ENCODE results near the gene CAMK1. TPM values are rescaled to one million over a fixed set of nuclear protein-coding genes. Genes with fewer than 3 reads are reported as not detected.

Gene CAMK1
- polyA plus RNA-seq, 1 donor (not counting 4 experiments of a cell fraction or from before 2014, with no cell fraction given), result 2.3 TPM

DNA sequence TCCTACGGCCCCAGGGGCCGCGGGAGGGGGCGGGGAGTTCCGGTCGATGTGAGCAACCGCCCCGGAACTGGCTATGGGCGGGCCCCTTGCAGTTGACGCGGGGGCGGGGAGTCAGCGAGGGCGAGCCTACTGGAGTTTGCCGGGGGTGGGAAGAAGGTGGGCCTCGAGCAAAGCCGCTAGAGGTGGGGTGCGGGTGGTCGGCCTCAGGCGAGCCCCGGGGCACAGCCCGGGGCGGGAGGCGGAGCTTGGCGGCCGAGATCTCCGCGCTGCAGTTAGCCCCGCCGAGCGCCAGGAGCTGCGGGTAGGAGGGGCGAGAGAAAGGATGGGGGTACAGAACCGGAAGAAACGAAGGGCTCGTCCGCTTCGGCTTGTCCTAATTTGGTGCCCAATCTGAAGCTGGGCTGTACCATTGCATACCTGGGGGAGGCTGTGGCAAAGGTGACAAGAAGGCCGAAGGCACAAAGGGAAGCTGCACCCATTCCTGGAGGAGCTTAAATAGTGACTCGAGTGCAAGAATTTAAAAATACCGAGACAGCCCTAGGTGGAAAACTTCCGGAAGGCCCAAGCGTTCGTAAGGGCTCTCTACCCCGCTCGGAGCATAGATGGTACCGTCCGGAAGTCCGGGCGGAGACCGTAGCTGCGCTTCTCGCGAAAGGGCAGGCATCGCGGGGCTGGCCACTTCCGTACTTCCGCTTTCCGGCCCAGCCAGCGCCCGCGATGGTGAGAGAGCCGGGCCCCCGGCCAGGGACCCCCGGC, 22.8 kb upstream of the CAMK1 start, which contains the start of the genes ARPC4 and TADA3:
Gene ARPC4 (plus strand): TSS at position 678 of the 756 bp plus-strand sequence. CDS start 40 bp downstream, at position 718.
Gene TADA3 (minus strand): TSS at position 69 of the 756 bp plus-strand sequence. CDS start 1,007 bp downstream, outside the sequence.
- H3K27ac ChIP-seq (ENCODE audit: control insufficient read depth, insufficient read depth, low read length), result peak within 1 kb of the TSS; percentile 81
- TF ChIP-seq EZH2 (IDR thresholded peaks at IDR 0.05; ENCODE audit: low read length) (no peak), CTCF (optimal IDR thresholded peaks at IDR 0.05 in 1 of 3, IDR thresholded peaks at IDR 0.05 in 1 of 3, conservative IDR thresholded peaks at IDR 0.05 in 1 of 3; ENCODE audit: extremely low read depth in 1 of 3, insufficient read depth in 2 of 3, low read length in 3 of 3) (no peak)
- no peaks in the 10 kb centered on the region for H3K9me1 ChIP-seq (ENCODE audit: control insufficient read depth, extremely low read depth, insufficient read depth, low read length)
- peaks cover 1% of the 10 kb centered on the region for H4K20me1 ChIP-seq (ENCODE audit: control insufficient read depth, extremely low read depth, insufficient read depth, low read length)
- H3K4me3 ChIP-seq (ENCODE audit: control insufficient read depth in 2 of 3, extremely low read depth in 1 of 3, insufficient read depth in 2 of 3, low read depth in 1 of 3, low read length in 3 of 3), result peak within 1 kb of the TSS; percentile 61 to 100 (median 86)
- H3K36me3 ChIP-seq (ENCODE audit: control insufficient read depth in 2 of 2, extremely low read depth in 1 of 2, insufficient read depth in 2 of 2, low read length in 2 of 2), result peaks cover 12 to 28% of the 10 kb centered on the region in 2 experiments
- FAIRE-seq, result peak; percentile 60
- H2AFZ ChIP-seq (ENCODE audit: control insufficient read depth, low read length), result peak within 1 kb of the TSS; percentile 82
- peaks cover 53% of the 10 kb centered on the region for H3K79me2 ChIP-seq (ENCODE audit: control insufficient read depth, insufficient read depth, low read length)
- dilution Hi-C loops (cut with MboI; ENCODE audit: extremely low pct_ligation_motif_present, low sequenced_read_pairs), result no loop called here
- H3K4me2 ChIP-seq (ENCODE audit: control insufficient read depth, extremely low read depth, insufficient read depth, low read depth, low read length), result peak within 1 kb of the TSS; percentile 98
- DNase-seq (ENCODE audit: low read depth, low spot score), result peak; percentile 45
- H3K9me3 ChIP-seq (ENCODE audit: control insufficient read depth, low read depth, low read length), result no peaks in the 10 kb centered on the region
- no peaks in the 10 kb centered on the region for H3K27me3 ChIP-seq (ENCODE audit: control insufficient read depth, extremely low read depth, insufficient read depth, low read length)
- peak within 1 kb of the TSS; percentile 96 for H3K9ac ChIP-seq (ENCODE audit: control insufficient read depth, extremely low read depth, insufficient read depth, low read length)
- H3K4me1 ChIP-seq (ENCODE audit: control insufficient read depth, extremely low read depth, insufficient read depth, low read length), result peaks cover 14% of the 10 kb centered on the region

GRCh38 chr3:9791790-9792404, 22.1 kb upstream of the CAMK1 start:
- TF ChIP-seq EZH2 (IDR thresholded peaks at IDR 0.05; ENCODE audit: low read length), result no peak
- no peak for TF ChIP-seq CTCF (optimal IDR thresholded peaks at IDR 0.05 in 1 of 3, IDR thresholded peaks at IDR 0.05 in 1 of 3, conservative IDR thresholded peaks at IDR 0.05 in 1 of 3; ENCODE audit: extremely low read depth in 1 of 3, insufficient read depth in 2 of 3, low read length in 3 of 3)
- H3K9me1 ChIP-seq (ENCODE audit: control insufficient read depth, extremely low read depth, insufficient read depth, low read length), result no peaks in the 10 kb centered on the region
- H3K79me2 ChIP-seq (ENCODE audit: control insufficient read depth, insufficient read depth, low read length), result peaks cover 46% of the 10 kb centered on the region
- DNase-seq (ENCODE audit: low read depth, low spot score), result no peak
- no peaks in the 10 kb centered on the region for H3K9me3 ChIP-seq (ENCODE audit: control insufficient read depth, low read depth, low read length)
- H3K27me3 ChIP-seq (ENCODE audit: control insufficient read depth, extremely low read depth, insufficient read depth, low read length), result no peaks in the 10 kb centered on the region
- H3K4me2 ChIP-seq (ENCODE audit: control insufficient read depth, extremely low read depth, insufficient read depth, low read depth, low read length), result peak overlapping the region; percentile 97
- H3K27ac ChIP-seq (ENCODE audit: control insufficient read depth, insufficient read depth, low read length), result peak overlapping the region; percentile 81
- FAIRE-seq, result no peak
- no peaks in the 10 kb centered on the region for H4K20me1 ChIP-seq (ENCODE audit: control insufficient read depth, extremely low read depth, insufficient read depth, low read length)
- H3K9ac ChIP-seq (ENCODE audit: control insufficient read depth, extremely low read depth, insufficient read depth, low read length), result peak overlapping the region; percentile 96
- peak overlapping the region; percentile 55 for H2AFZ ChIP-seq (ENCODE audit: control insufficient read depth, low read length)
- H3K4me3 ChIP-seq (ENCODE audit: control insufficient read depth in 2 of 3, extremely low read depth in 1 of 3, insufficient read depth in 2 of 3, low read depth in 1 of 3, low read length in 3 of 3), result peak overlapping the region; percentile 61 to 100 (median 86)
- H3K4me1 ChIP-seq (ENCODE audit: control insufficient read depth, extremely low read depth, insufficient read depth, low read length), result peaks cover 14% of the 10 kb centered on the region
- peaks cover 15 to 32% of the 10 kb centered on the region in 2 experiments for H3K36me3 ChIP-seq (ENCODE audit: control insufficient read depth in 2 of 2, extremely low read depth in 1 of 2, insufficient read depth in 2 of 2, low read length in 2 of 2)
- dilution Hi-C loops (cut with MboI; ENCODE audit: extremely low pct_ligation_motif_present, low sequenced_read_pairs), result no loop called here
